H1 (cell line): Measurements from ENCODE around the gene PKMYT1. TPM values are rescaled to one million over a fixed set of nuclear protein-coding genes. Genes with fewer than 3 reads are reported as not detected.

Experiments used
- CTCF ChIA-PET: fragments of 300-600 bp; sonication (Branson Sonifier 250); formaldehyde crosslinking; loops from one replicate; lab custom pipeline; 2021; ENCODE audit not compliant: partially characterized antibody; lab: Charles Lee
- POLR2A ChIA-PET: fragments of 300-600 bp; sonication (Branson Sonifier 250); formaldehyde crosslinking; loops from one replicate; lab custom pipeline; 2021; ENCODE audit warnings: inconsistent platforms; ENCODE audit not compliant: partially characterized antibody; lab: Charles Lee
- DNase-seq, 2 experiments: peaks; one replicate each; pipeline versions ENCODE4 v3.0.0 to v3.0.0-alpha.2; 2010 to 2022; ENCODE audit warnings: low spot score in 2 of 2, low read depth in 1 of 2, mixed read lengths in 1 of 2
- FAIRE-seq: peaks from 2 replicates; lab custom pipeline; 2011; peaks lifted over from hg19 to GRCh38; lab: Jason Lieb, UNC
- H2AFZ ChIP-seq: 2 replicates; pipeline ENCODE4 v1.8.1; 2012; ENCODE audit warnings: low read length, inconsistent platforms
- H2AK5ac ChIP-seq: 2 replicates; pipeline ENCODE4 v1.6.1; 2013; ENCODE audit warnings: low read depth, low read length
- H2BK120ac ChIP-seq: replicated peaks from 2 replicates; pipeline ENCODE3; 2013; ENCODE audit warnings: low read depth, low read length, inconsistent platforms
- H2BK12ac ChIP-seq: 2 replicates; pipeline ENCODE4 v1.6.1; 2013; ENCODE audit warnings: low read depth, low read length
- H2BK15ac ChIP-seq: 2 replicates; pipeline ENCODE4 v1.6.1; 2013; ENCODE audit warnings: low read length
- H2BK20ac ChIP-seq: 2 replicates; pipeline ENCODE4 v1.6.1; 2013; ENCODE audit warnings: low read length
- H2BK5ac ChIP-seq: 2 replicates; pipeline ENCODE4 v1.6.1; 2013; ENCODE audit warnings: low read depth, low read length
- H3K14ac ChIP-seq: 2 replicates; pipeline ENCODE4 v1.6.1; 2013; ENCODE audit warnings: inconsistent platforms; ENCODE audit not compliant: insufficient read length
- H3K18ac ChIP-seq: 2 replicates; pipeline ENCODE4 v1.6.1; 2013; ENCODE audit warnings: low read length; ENCODE audit errors: extremely low read depth
- H3K23ac ChIP-seq: 2 replicates; pipeline ENCODE4 v1.6.1; 2013; ENCODE audit warnings: inconsistent platforms; ENCODE audit not compliant: insufficient read length
- H3K23me2 ChIP-seq: 2 replicates; pipeline ENCODE4 v1.6.1; 2013; ENCODE audit warnings: low read depth, low read length
- H3K27ac ChIP-seq: 2 replicates; pipeline ENCODE4 v1.6.1; 2011; ENCODE audit warnings: low read depth, low read length, inconsistent platforms
- H3K27me3 ChIP-seq, 4 experiments: replicated peaks in 1 of 4; 1 replicate in 1 of 4; 2 replicates in 3 of 4; pipeline versions ENCODE4 v1.6.1 to v1.8.1; 2011 to 2013; ENCODE audit warnings: low read length in 3 of 4, mild to moderate bottlenecking in 3 of 4, inconsistent platforms in 2 of 4, mixed read lengths in 2 of 4, moderate library complexity in 1 of 4; ENCODE audit not compliant: control insufficient read depth in 3 of 4, insufficient read depth in 3 of 4; ENCODE audit errors: extremely low read depth in 1 of 4
- H3K36me3 ChIP-seq, 4 experiments: 2 replicates each; pipeline versions ENCODE4 v1.6.1 to v1.8.1; 2011 to 2013; ENCODE audit warnings: mild to moderate bottlenecking in 4 of 4, low read length in 3 of 4, moderate library complexity in 2 of 4, control low read depth in 1 of 4, inconsistent platforms in 1 of 4; ENCODE audit not compliant: insufficient read depth in 4 of 4, control insufficient read depth in 2 of 4
- H3K4ac ChIP-seq: replicated peaks from 2 replicates; pipeline ENCODE3; 2013; ENCODE audit warnings: low read length, low read depth, mixed read lengths, inconsistent platforms; ENCODE audit not compliant: insufficient read length
- H3K4me1 ChIP-seq, 4 experiments: replicated peaks in 1 of 4; 1 replicate in 1 of 4; 2 replicates in 3 of 4; pipeline versions ENCODE4 v1.6.1 to v1.8.1; 2011 to 2013; ENCODE audit warnings: low read length in 3 of 4, inconsistent platforms in 2 of 4, mixed read lengths in 1 of 4; ENCODE audit not compliant: insufficient read depth in 4 of 4, control insufficient read depth in 3 of 4
- H3K4me2 ChIP-seq, 2 experiments: 2 replicates each; pipeline versions ENCODE4 v1.6.1 to v1.8.1; 2011 to 2013; ENCODE audit warnings: low read depth in 2 of 2, low read length in 2 of 2, control low read depth in 1 of 2, inconsistent platforms in 1 of 2, mild to moderate bottlenecking in 1 of 2; ENCODE audit not compliant: insufficient read depth in 1 of 2
- H3K4me3 ChIP-seq, 4 experiments: fragments of 200-600, 300-600 bp in 1 of 4; sonication (generic), shearing (Covaris generic), sonication (Bioruptor Twin) in 1 of 4; 2 replicates each; pipeline versions ENCODE4 v1.5.1 to v1.8.1; 2011 to 2016; ENCODE audit warnings: low read length in 4 of 4, low read depth in 3 of 4, control low read depth in 2 of 4, inconsistent platforms in 2 of 4, mild to moderate bottlenecking in 2 of 4, mixed read lengths in 1 of 4, moderate library complexity in 1 of 4; ENCODE audit not compliant: insufficient read depth in 2 of 4; ENCODE audit errors: extremely low read depth in 1 of 4
- H3K56ac ChIP-seq: replicated peaks from 2 replicates; pipeline ENCODE3; 2013; ENCODE audit warnings: low read depth, mild to moderate bottlenecking, mixed read lengths, low read length, inconsistent platforms; ENCODE audit not compliant: insufficient read length
- H3K79me1 ChIP-seq: 2 replicates; pipeline ENCODE4 v1.6.1; 2013; ENCODE audit warnings: low read depth, low read length, control low read depth
- H3K79me2 ChIP-seq, 2 experiments: 2 replicates each; pipeline versions ENCODE4 v1.6.1 to v1.8.1; 2012 to 2013; ENCODE audit warnings: low read length in 2 of 2, mild to moderate bottlenecking in 2 of 2, inconsistent platforms in 1 of 2; ENCODE audit not compliant: insufficient read depth in 2 of 2, control insufficient read depth in 1 of 2
- H3K9ac ChIP-seq, 4 experiments: replicated peaks in 1 of 4; 1 replicate in 1 of 4; 2 replicates in 3 of 4; pipeline versions ENCODE4 v1.6.1 to v1.8.1; 2011 to 2013; ENCODE audit warnings: low read depth in 3 of 4, low read length in 3 of 4, control low read depth in 2 of 4, mild to moderate bottlenecking in 2 of 4, moderate library complexity in 2 of 4, inconsistent platforms in 1 of 4; ENCODE audit errors: extremely low read depth in 1 of 4
- H3K9me3 ChIP-seq, 2 experiments: 2 replicates each; pipeline versions ENCODE4 v1.6.1 to v1.8.1; 2012 to 2013; ENCODE audit warnings: mild to moderate bottlenecking in 2 of 2, moderate library complexity in 2 of 2, control low read depth in 1 of 2, inconsistent platforms in 1 of 2, low read depth in 1 of 2, low read length in 1 of 2, mixed read lengths in 1 of 2; ENCODE audit not compliant: insufficient read depth in 2 of 2
- H4K20me1 ChIP-seq, 2 experiments: replicated peaks in 1 of 2; 2 replicates each; pipeline versions ENCODE3 to v1.8.1; 2011 to 2013; ENCODE audit warnings: inconsistent platforms in 2 of 2, low read length in 2 of 2, mild to moderate bottlenecking in 1 of 2; ENCODE audit not compliant: insufficient read depth in 2 of 2, control insufficient read depth in 1 of 2
- H4K5ac ChIP-seq: 2 replicates; pipeline ENCODE4 v1.6.1; 2013; ENCODE audit warnings: low read length, low read depth, mixed read lengths, inconsistent platforms; ENCODE audit not compliant: insufficient read length
- H4K8ac ChIP-seq: 2 replicates; pipeline ENCODE4 v1.8.0; 2013; ENCODE audit warnings: mild to moderate bottlenecking, moderate library complexity, low read length, inconsistent platforms; ENCODE audit not compliant: insufficient read depth; ENCODE audit errors: extremely low read depth
- H4K91ac ChIP-seq: replicated peaks from 2 replicates; pipeline ENCODE3; 2013; ENCODE audit warnings: low read length, mixed read lengths, inconsistent platforms; ENCODE audit not compliant: insufficient read length
- BACH1 ChIP-seq: IDR thresholded peaks from 2 replicates; pipeline ENCODE4 v1.6.1; 2012; ENCODE audit warnings: low read length, improper control_type of control experiment
- HDAC2 ChIP-seq, 2 experiments: fragments of 300-600 bp in 1 of 2; sonication (generic) in 1 of 2; IDR thresholded peaks; 2 replicates each; pipeline ENCODE4 v1.6.1; 2011 to 2012; ENCODE audit warnings: low read depth in 2 of 2, low read length in 2 of 2, mild to moderate bottlenecking in 2 of 2, moderate library complexity in 2 of 2, borderline replicate concordance in 1 of 2, inconsistent platforms in 1 of 2
- NRF1 ChIP-seq: IDR thresholded peaks from 2 replicates; pipeline ENCODE4 v1.6.1; 2011; ENCODE audit warnings: mild to moderate bottlenecking, low read depth, low read length, improper control_type of control experiment
- POLR2A ChIP-seq, 2 experiments: IDR thresholded peaks; 1 replicate in 1 of 2; 2 replicates in 1 of 2; pipeline ENCODE4 v1.6.1; 2011; ENCODE audit warnings: low read depth in 2 of 2, low read length in 2 of 2, mild to moderate bottlenecking in 2 of 2; ENCODE audit errors: control extremely low read depth in 1 of 2
- POLR2AphosphoS5 ChIP-seq: IDR thresholded peaks from 2 replicates; pipeline ENCODE4 v1.6.1; 2011; ENCODE audit warnings: low read depth, low read length
- RAD21 ChIP-seq, 2 experiments: IDR thresholded peaks in 1 of 2; conservative IDR thresholded peaks in 1 of 2; 2 replicates each; pipeline ENCODE4 v1.6.1; 2011; ENCODE audit warnings: low read depth in 2 of 2, low read length in 2 of 2, improper control_type of control experiment in 1 of 2, inconsistent platforms in 1 of 2, mild to moderate bottlenecking in 1 of 2, moderate library complexity in 1 of 2
- RBBP5 ChIP-seq: IDR thresholded peaks from 2 replicates; pipeline ENCODE4 v1.7.1; 2012; ENCODE audit warnings: low read depth, mild to moderate bottlenecking, inconsistent platforms, low read length, moderate library complexity, borderline replicate concordance
- SP2 ChIP-seq: IDR thresholded peaks from 2 replicates; pipeline ENCODE4 v1.6.1; 2012; ENCODE audit warnings: mild to moderate bottlenecking, low read length, inconsistent platforms
- TBP ChIP-seq: IDR thresholded peaks from 2 replicates; pipeline ENCODE4 v1.6.1; 2011; ENCODE audit warnings: low read depth, low read length, improper control_type of control experiment
- WGBS, 2 experiments: shearing (Covaris generic) in 1 of 2; methylation state at CpG; one replicate each; pipeline versions ENCODE4 v1.1.6 to v1.1.7; 2013 to 2015; ENCODE audit warnings: low lambda C conversion rate in 2 of 2, mixed read lengths in 2 of 2, inconsistent platforms in 1 of 2, low coverage in 1 of 2, missing lambda C conversion rate in 1 of 2; ENCODE audit not compliant: insufficient replicate concordance in 2 of 2, insufficient coverage in 1 of 2, insufficient read length in 1 of 2; ENCODE audit errors: extremely low coverage in 1 of 2, missing lambda C conversion rate in 1 of 2; 5-methylcytosine and 5-hydroxymethylcytosine counted together
- polyA plus RNA-seq, 7 experiments: library from polyadenylated mRNA; depleted of rRNA in 3 of 7; stranded (reverse) in 5 of 7; unstranded in 2 of 7; fragments of >200 nt in 5 of 7; fragments of 200-250 nt in 2 of 7; gene quantifications; 1 replicate in 5 of 7; 2 replicates in 1 of 7; 4 replicates in 1 of 7; pipeline versions ENCODE4 v1.2.1 to v1.2.3, GENCODE V29; 2011 to 2013; ENCODE audit warnings: missing spikeins in 2 of 7, mixed read lengths in 2 of 7
- total RNA-seq: library from RNA; stranded (reverse); fragmentation: NEBNext Ultra II Directional; extraction: Animal tissue kit (Norgen Biotek cat#: 25700); gene quantifications from 2 replicates; pipeline ENCODE4 v1.2.1, GENCODE V29; 2021
- TF ChIP-seq, protein P1 (sequence below): IDR thresholded peaks from 2 replicates; pipeline ENCODE4 v1.6.1; 2012; ENCODE audit warnings: inconsistent platforms
- TF ChIP-seq, protein P2 (sequence below): IDR thresholded peaks from 2 replicates; pipeline ENCODE4 v1.6.1; 2011; ENCODE audit warnings: low read length, improper control_type of control experiment

PKMYT1 gene
- total and polyA plus RNA-seq, 2 of the 8 experiments (the other 6 are each of a cell fraction or from before 2014, with no cell fraction given): 74.7 to 85.2 TPM

DNA sequence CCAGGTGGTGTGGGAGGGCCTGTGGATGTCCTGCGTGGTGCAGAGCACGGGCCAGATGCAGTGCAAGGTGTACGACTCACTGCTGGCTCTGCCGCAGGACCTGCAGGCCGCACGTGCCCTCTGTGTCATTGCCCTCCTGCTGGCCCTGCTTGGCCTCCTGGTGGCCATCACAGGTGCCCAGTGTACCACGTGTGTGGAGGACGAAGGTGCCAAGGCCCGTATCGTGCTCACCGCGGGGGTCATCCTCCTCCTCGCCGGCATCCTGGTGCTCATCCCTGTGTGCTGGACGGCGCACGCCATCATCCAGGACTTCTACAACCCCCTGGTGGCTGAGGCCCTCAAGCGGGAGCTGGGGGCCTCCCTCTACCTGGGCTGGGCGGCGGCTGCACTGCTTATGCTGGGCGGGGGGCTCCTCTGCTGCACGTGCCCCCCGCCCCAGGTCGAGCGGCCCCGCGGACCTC is 33.3 kb upstream of the PKMYT1 start:
- peak overlapping the region; percentile 58; the same call in 1 of the 2 replicates for H4K8ac ChIP-seq
- ChIA-PET POLR2A (interaction anchor here (0.7 to 35.7 kb wide), 14 partner anchors 3 to 116 kb away, joined by 3 to 1808 read pairs (median 4); partner anchors contain the start of genes BICDL2, CLDN6, CLDN9 and HCFC1R1), CTCF (interaction anchor here (1.2 to 17.3 kb wide), 6 partner anchors 10 to 30 kb away, joined by 4 to 639 read pairs (median 17); partner anchors contain the start of genes BICDL2, CLDN6, HCFC1R1 and THOC6)
- H3K23me2 ChIP-seq: peaks cover 26% of the 10 kb centered on the region
- H2BK20ac ChIP-seq: peak overlapping the region; percentile 92; the same call in 1 of the 2 replicates
- peaks cover 11 to 28% of the 10 kb centered on the region in 2 experiments for H3K79me2 ChIP-seq
- peak overlapping the region; percentile 74 for H3K4ac ChIP-seq
- H2BK15ac ChIP-seq: peak overlapping the region; percentile 98
- DNase-seq: no peak
- peak overlapping the region; percentile 98 for H2BK12ac ChIP-seq
- H3K4me3 ChIP-seq: peak overlapping the region in 1 of 4 experiments; percentile 58; a peak in 1 of 8 replicates
- H2AK5ac ChIP-seq: peak overlapping the region; percentile 69; the same call in 1 of the 2 replicates
- H3K9me3 ChIP-seq: no peaks in the 10 kb centered on the region
- H3K36me3 ChIP-seq: peaks cover 6 to 20% (median 12%) of the 10 kb centered on the region in 4 experiments; a peak in 7 of 8 replicates
- no peak overlapping the region for H3K14ac ChIP-seq
- peak overlapping the region; percentile 80 for H3K4me2 ChIP-seq
- H4K5ac ChIP-seq: no peak overlapping the region
- H3K79me1 ChIP-seq: peaks cover 11% of the 10 kb centered on the region; the same call in 1 of the 2 replicates
- H3K18ac ChIP-seq: peak overlapping the region; percentile 98
- WGBS, 2 experiments: 62% methylated on average over 22 of the region's 27 CpGs; no CpG with 5 or more reads in 1 of the 2 experiments
- no peak for FAIRE-seq
- no peak overlapping the region for H3K23ac ChIP-seq
- no peak overlapping the region for H2AFZ ChIP-seq
- no peak overlapping the region for H3K56ac ChIP-seq
- H4K20me1 ChIP-seq: peaks cover 16 to 32% of the 10 kb centered on the region in 2 experiments
- peak overlapping the region; percentile 77; the same call in 1 of the 2 replicates for H2BK5ac ChIP-seq
- H2BK120ac ChIP-seq: peak overlapping the region; percentile 87
- H4K91ac ChIP-seq: peak overlapping the region; percentile 93
- H3K27ac ChIP-seq: no peak overlapping the region
- H3K9ac ChIP-seq: no peak overlapping the region
- no peaks in the 10 kb centered on the region; a peak in 1 of 7 replicates for H3K27me3 ChIP-seq
- peaks cover 14 to 59% (median 48%) of the 10 kb centered on the region in 4 experiments for H3K4me1 ChIP-seq
- TF ChIP-seq NRF1 (no peak), TBP (no peak), BACH1 (no peak), POLR2A (IDR thresholded peaks at IDR 0.05; ENCODE audit: control extremely low read depth in 1 of 2, low read depth in 2 of 2, low read length in 2 of 2) (peak in 1 of 2 experiments; percentile 48; a peak in 1 of 3 replicates), RAD21 (IDR thresholded peaks at IDR 0.05 in 1 of 2, conservative IDR thresholded peaks at IDR 0.05 in 1 of 2; ENCODE audit: low read depth in 2 of 2, low read length in 2 of 2) (peak in 1 of 2 experiments; percentile 30; a peak in 1 of 4 replicates), POLR2AphosphoS5 (peak; percentile 79; the same call in 1 of the 2 replicates), SP2 (no peak), RBBP5 (no peak), HDAC2 (IDR thresholded peaks at IDR 0.05; ENCODE audit: borderline replicate concordance in 1 of 2, low read depth in 2 of 2, low read length in 2 of 2) (no peak)
- TF ChIP-seq, protein P1, sequence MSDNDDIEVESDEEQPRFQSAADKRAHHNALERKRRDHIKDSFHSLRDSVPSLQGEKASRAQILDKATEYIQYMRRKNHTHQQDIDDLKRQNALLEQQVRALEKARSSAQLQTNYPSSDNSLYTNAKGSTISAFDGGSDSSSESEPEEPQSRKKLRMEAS: peak; percentile 49
- TF ChIP-seq, protein P2, sequence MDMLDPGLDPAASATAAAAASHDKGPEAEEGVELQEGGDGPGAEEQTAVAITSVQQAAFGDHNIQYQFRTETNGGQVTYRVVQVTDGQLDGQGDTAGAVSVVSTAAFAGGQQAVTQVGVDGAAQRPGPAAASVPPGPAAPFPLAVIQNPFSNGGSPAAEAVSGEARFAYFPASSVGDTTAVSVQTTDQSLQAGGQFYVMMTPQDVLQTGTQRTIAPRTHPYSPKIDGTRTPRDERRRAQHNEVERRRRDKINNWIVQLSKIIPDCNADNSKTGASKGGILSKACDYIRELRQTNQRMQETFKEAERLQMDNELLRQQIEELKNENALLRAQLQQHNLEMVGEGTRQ: no peak
